K562 (cell line): Measurements from ENCODE around the gene CRYBG1. TPM values are rescaled to one million over a fixed set of nuclear protein-coding genes. Genes with fewer than 3 reads are reported as not detected.

Source experiments
- CHD4 ChIP-seq: fragments of 200-600 bp; sonication (generic); IDR thresholded peaks from 3 replicates; pipeline ENCODE4 v1.6.1; 2012; ENCODE audit warnings: low read depth, mild to moderate bottlenecking, mixed read lengths, low read length, inconsistent platforms; ENCODE audit not compliant: insufficient read depth, insufficient replicate concordance, poor library complexity, severe bottlenecking
- ELF1 ChIP-seq: fragments of 200-800 bp; sonication (Bioruptor generic); IDR thresholded peaks from 2 replicates; pipeline ENCODE4 v1.6.1; 2016; ENCODE audit warnings: missing genetic modification characterization, missing compliant biosample characterization
- ESRRA ChIP-seq: fragments of 450-650 bp; IDR thresholded peaks from 2 replicates; pipeline ENCODE4 v1.6.1; 2014; ENCODE audit warnings: low read depth, mild to moderate bottlenecking, moderate library complexity, borderline replicate concordance
- FOS ChIP-seq: IDR thresholded peaks from 3 replicates; pipeline ENCODE4 v1.6.1; 2011; ENCODE audit not compliant: insufficient read length; ENCODE audit errors: extremely low read depth
- HCFC1 ChIP-seq: IDR thresholded peaks from 2 replicates; pipeline ENCODE4 v1.6.1; 2012; ENCODE audit warnings: low read depth, low read length, improper control_type of control experiment
- HNRNPH1 ChIP-seq: fragments of 200-400 bp; formaldehyde crosslinking; optimal IDR thresholded peaks from 2 replicates; pipeline ENCODE3; 2017; ENCODE audit warnings: low read depth, mild to moderate bottlenecking, low read length, moderate library complexity
- PHB2 ChIP-seq: fragments of 450-650 bp; IDR thresholded peaks from 2 replicates; pipeline ENCODE4 v1.6.1; 2017; ENCODE audit warnings: low read depth
- POLR2B ChIP-seq: fragments of 450-650 bp; IDR thresholded peaks from 2 replicates; pipeline ENCODE4 v1.6.1; 2018; ENCODE audit warnings: low read depth; ENCODE audit not compliant: partially characterized antibody
- SMARCA5 ChIP-seq: fragments of 450-650 bp; IDR thresholded peaks from 2 replicates; pipeline ENCODE4 v1.6.1; 2016
- SMARCE1 ChIP-seq: fragments of 450-650 bp; IDR thresholded peaks from 2 replicates; pipeline ENCODE4 v1.7.1; 2016; ENCODE audit warnings: mild to moderate bottlenecking
- SP1 ChIP-seq: sonication (generic); formaldehyde crosslinking; IDR thresholded peaks from 2 replicates; pipeline ENCODE4 v1.8.1; 2022; ENCODE audit warnings: mild to moderate bottlenecking, missing genetic modification reagents
- polyA plus RNA-seq, 8 experiments: library from polyadenylated mRNA; depleted of rRNA in 4 of 8; stranded (reverse) in 5 of 8; unstranded in 3 of 8; fragments of >200 nt; fragmentation: Nextera tagmentation in 2 of 8; fragmentation: Illumina TruSeq in 1 of 8; extraction: Ambion mirVana in 2 of 8; extraction: Trizol in 1 of 8; gene quantifications; 2 replicates each; pipeline versions ENCODE4 v1.2.1 to v1.2.3, GENCODE V29; 2011 to 2014; ENCODE audit warnings: inconsistent platforms in 1 of 8, missing spikeins in 1 of 8
- total RNA-seq, 7 experiments: library from RNA; depleted of rRNA in 6 of 7; stranded (reverse); fragments of >200 nt in 6 of 7; fragmentation: Illumina TruSeq in 2 of 7; extraction: Trizol in 2 of 7; gene quantifications; 2 replicates each; pipeline versions ENCODE4 v1.2.1 to v1.2.3, GENCODE V29; 2011 to 2021; ENCODE audit warnings: low replicate concordance in 1 of 7
- TF ChIP-seq, protein P1 (sequence below): sonication (generic); formaldehyde crosslinking; IDR thresholded peaks from 2 replicates; pipeline ENCODE4 v1.8.0; 2022; ENCODE audit warnings: missing genetic modification reagents, mild to moderate bottlenecking, borderline replicate concordance
- TF ChIP-seq, protein P2 (sequence below), 2 experiments: fragments of 450-650 bp; formaldehyde crosslinking in 1 of 2; IDR thresholded peaks; 2 replicates each; pipeline versions ENCODE4 v1.4.0 to v1.6.1; 2014 to 2020; ENCODE audit warnings: mild to moderate bottlenecking in 2 of 2, borderline replicate concordance in 1 of 2, low read depth in 1 of 2
- TF ChIP-seq, protein P3 (sequence below), 2 experiments: fragments of 450-650 bp; IDR thresholded peaks; 2 replicates each; pipeline ENCODE4 v1.6.1; 2018; ENCODE audit warnings: mild to moderate bottlenecking in 2 of 2, low read depth in 1 of 2; ENCODE audit not compliant: partially characterized antibody in 2 of 2

The CRYBG1 gene
- total and polyA plus RNA-seq, 9 of the 15 experiments (the other 6 are each of a cell fraction or from before 2014, with no cell fraction given) = 0.07 to 0.47 (median 0.11) TPM

GRCh38 chr6:106325336-106326178, 35.0 kb upstream of the CRYBG1 start, which contains the start of gene ATG5 (continued):
- TF ChIP-seq ELF1 (tag) (peak; percentile 96), HCFC1 (peak; percentile 88), SMARCA5 (no peak), FOS (peak; percentile 32), SP1 (CRISPR knock-in tag) (peak; percentile 95), ESRRA (peak; percentile 85), POLR2B (peak; percentile 91), SMARCE1 (peak; percentile 52; the same call in 1 of the 2 replicates), PHB2 (no peak), HNRNPH1 (no peak), CHD4 (no peak)
- TF ChIP-seq, protein P1, sequence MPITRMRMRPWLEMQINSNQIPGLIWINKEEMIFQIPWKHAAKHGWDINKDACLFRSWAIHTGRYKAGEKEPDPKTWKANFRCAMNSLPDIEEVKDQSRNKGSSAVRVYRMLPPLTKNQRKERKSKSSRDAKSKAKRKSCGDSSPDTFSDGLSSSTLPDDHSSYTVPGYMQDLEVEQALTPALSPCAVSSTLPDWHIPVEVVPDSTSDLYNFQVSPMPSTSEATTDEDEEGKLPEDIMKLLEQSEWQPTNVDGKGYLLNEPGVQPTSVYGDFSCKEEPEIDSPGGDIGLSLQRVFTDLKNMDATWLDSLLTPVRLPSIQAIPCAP (CRISPR knock-in tag) = no peak
- TF ChIP-seq, protein P2, sequence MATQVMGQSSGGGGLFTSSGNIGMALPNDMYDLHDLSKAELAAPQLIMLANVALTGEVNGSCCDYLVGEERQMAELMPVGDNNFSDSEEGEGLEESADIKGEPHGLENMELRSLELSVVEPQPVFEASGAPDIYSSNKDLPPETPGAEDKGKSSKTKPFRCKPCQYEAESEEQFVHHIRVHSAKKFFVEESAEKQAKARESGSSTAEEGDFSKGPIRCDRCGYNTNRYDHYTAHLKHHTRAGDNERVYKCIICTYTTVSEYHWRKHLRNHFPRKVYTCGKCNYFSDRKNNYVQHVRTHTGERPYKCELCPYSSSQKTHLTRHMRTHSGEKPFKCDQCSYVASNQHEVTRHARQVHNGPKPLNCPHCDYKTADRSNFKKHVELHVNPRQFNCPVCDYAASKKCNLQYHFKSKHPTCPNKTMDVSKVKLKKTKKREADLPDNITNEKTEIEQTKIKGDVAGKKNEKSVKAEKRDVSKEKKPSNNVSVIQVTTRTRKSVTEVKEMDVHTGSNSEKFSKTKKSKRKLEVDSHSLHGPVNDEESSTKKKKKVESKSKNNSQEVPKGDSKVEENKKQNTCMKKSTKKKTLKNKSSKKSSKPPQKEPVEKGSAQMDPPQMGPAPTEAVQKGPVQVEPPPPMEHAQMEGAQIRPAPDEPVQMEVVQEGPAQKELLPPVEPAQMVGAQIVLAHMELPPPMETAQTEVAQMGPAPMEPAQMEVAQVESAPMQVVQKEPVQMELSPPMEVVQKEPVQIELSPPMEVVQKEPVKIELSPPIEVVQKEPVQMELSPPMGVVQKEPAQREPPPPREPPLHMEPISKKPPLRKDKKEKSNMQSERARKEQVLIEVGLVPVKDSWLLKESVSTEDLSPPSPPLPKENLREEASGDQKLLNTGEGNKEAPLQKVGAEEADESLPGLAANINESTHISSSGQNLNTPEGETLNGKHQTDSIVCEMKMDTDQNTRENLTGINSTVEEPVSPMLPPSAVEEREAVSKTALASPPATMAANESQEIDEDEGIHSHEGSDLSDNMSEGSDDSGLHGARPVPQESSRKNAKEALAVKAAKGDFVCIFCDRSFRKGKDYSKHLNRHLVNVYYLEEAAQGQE (IDR thresholded peaks at IDR 0.05; ENCODE audit: borderline replicate concordance) = peak; percentile 78
- TF ChIP-seq, protein P2 (CRISPR knock-in tag; IDR thresholded peaks at IDR 0.05; ENCODE audit: low read depth) = no peak; the same call in 1 of the 2 replicates
- TF ChIP-seq, protein P3, sequence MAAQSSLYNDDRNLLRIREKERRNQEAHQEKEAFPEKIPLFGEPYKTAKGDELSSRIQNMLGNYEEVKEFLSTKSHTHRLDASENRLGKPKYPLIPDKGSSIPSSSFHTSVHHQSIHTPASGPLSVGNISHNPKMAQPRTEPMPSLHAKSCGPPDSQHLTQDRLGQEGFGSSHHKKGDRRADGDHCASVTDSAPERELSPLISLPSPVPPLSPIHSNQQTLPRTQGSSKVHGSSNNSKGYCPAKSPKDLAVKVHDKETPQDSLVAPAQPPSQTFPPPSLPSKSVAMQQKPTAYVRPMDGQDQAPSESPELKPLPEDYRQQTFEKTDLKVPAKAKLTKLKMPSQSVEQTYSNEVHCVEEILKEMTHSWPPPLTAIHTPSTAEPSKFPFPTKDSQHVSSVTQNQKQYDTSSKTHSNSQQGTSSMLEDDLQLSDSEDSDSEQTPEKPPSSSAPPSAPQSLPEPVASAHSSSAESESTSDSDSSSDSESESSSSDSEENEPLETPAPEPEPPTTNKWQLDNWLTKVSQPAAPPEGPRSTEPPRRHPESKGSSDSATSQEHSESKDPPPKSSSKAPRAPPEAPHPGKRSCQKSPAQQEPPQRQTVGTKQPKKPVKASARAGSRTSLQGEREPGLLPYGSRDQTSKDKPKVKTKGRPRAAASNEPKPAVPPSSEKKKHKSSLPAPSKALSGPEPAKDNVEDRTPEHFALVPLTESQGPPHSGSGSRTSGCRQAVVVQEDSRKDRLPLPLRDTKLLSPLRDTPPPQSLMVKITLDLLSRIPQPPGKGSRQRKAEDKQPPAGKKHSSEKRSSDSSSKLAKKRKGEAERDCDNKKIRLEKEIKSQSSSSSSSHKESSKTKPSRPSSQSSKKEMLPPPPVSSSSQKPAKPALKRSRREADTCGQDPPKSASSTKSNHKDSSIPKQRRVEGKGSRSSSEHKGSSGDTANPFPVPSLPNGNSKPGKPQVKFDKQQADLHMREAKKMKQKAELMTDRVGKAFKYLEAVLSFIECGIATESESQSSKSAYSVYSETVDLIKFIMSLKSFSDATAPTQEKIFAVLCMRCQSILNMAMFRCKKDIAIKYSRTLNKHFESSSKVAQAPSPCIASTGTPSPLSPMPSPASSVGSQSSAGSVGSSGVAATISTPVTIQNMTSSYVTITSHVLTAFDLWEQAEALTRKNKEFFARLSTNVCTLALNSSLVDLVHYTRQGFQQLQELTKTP (IDR thresholded peaks at IDR 0.05; ENCODE audit: low read depth in 1 of 2, partially characterized antibody in 2 of 2) = no peak
